Mesenchymal stem cell (in vitro differentiated cells and primary cell): ENCODE results near the gene CDC42SE2.

Experiments used
- DNase-seq: peaks from one replicate; pipeline ENCODE4 v3.0.0-alpha.2; 2013
- H2AFZ ChIP-seq: one replicate; pipeline ENCODE4 v1.6.1; 2013; ENCODE audit warnings: low read depth, mild to moderate bottlenecking, control low read depth, inconsistent platforms, low read length, moderate library complexity
- H2AK5ac ChIP-seq: 2 replicates; pipeline ENCODE4 v1.6.1; 2013; ENCODE audit warnings: low read length, moderate library complexity, mild to moderate bottlenecking, inconsistent platforms; ENCODE audit not compliant: severe bottlenecking
- H2BK120ac ChIP-seq: one replicate; pipeline ENCODE4 v1.6.1; 2013; ENCODE audit warnings: low read depth, mild to moderate bottlenecking, inconsistent platforms, low read length, moderate library complexity
- H2BK12ac ChIP-seq, 2 experiments: one replicate each; pipeline ENCODE4 v1.6.1; 2013; ENCODE audit warnings: inconsistent platforms in 2 of 2, low read length in 2 of 2, mild to moderate bottlenecking in 2 of 2, moderate library complexity in 2 of 2, control low read depth in 1 of 2
- H2BK15ac ChIP-seq: one replicate; pipeline ENCODE4 v1.6.1; 2013; ENCODE audit warnings: mild to moderate bottlenecking, low read depth, inconsistent platforms; ENCODE audit not compliant: poor library complexity, severe bottlenecking
- H2BK5ac ChIP-seq: 2 replicates; pipeline ENCODE4 v1.6.1; 2013; ENCODE audit warnings: low read depth, mild to moderate bottlenecking, low read length, control low read depth, inconsistent platforms; ENCODE audit not compliant: poor library complexity, severe bottlenecking
- H3K14ac ChIP-seq, 2 experiments: one replicate each; pipeline ENCODE4 v1.6.1; 2013; ENCODE audit warnings: inconsistent platforms in 2 of 2, low read length in 2 of 2, control low read depth in 1 of 2, mild to moderate bottlenecking in 1 of 2, moderate library complexity in 1 of 2
- H3K18ac ChIP-seq, 2 experiments: one replicate each; pipeline ENCODE4 v1.6.1; 2013; ENCODE audit warnings: inconsistent platforms in 2 of 2, low read length in 2 of 2, control low read depth in 1 of 2, low read depth in 1 of 2, mild to moderate bottlenecking in 1 of 2
- H3K23ac ChIP-seq, 2 experiments: one replicate each; pipeline ENCODE4 v1.6.1; 2013; ENCODE audit warnings: inconsistent platforms in 2 of 2, low read length in 2 of 2, mild to moderate bottlenecking in 2 of 2, moderate library complexity in 2 of 2, control low read depth in 1 of 2
- H3K27ac ChIP-seq: 2 replicates; pipeline ENCODE4 v1.5.1; 2013; ENCODE audit warnings: mild to moderate bottlenecking, moderate library complexity, low read length, control low read depth, inconsistent platforms; ENCODE audit not compliant: poor library complexity, severe bottlenecking
- H3K27me3 ChIP-seq, 2 experiments: 2 replicates each; pipeline versions ENCODE4 v1.6.1 to v1.7.0; 2013; ENCODE audit warnings: low read length in 2 of 2, mild to moderate bottlenecking in 2 of 2, moderate library complexity in 2 of 2, control low read depth in 1 of 2, inconsistent platforms in 1 of 2; ENCODE audit not compliant: control insufficient read depth in 1 of 2, insufficient read depth in 1 of 2
- H3K36me3 ChIP-seq, 2 experiments: 2 replicates each; pipeline versions ENCODE4 v1.6.1 to v1.7.0; 2013; ENCODE audit warnings: low read length in 2 of 2, control low read depth in 1 of 2, inconsistent platforms in 1 of 2, low read depth in 1 of 2, mild to moderate bottlenecking in 1 of 2; ENCODE audit not compliant: insufficient read depth in 2 of 2, control insufficient read depth in 1 of 2
- H3K4ac ChIP-seq, 2 experiments: one replicate each; pipeline ENCODE4 v1.6.1; 2013; ENCODE audit warnings: inconsistent platforms in 2 of 2, low read length in 2 of 2, mild to moderate bottlenecking in 2 of 2, moderate library complexity in 2 of 2, control low read depth in 1 of 2, low read depth in 1 of 2
- H3K4me1 ChIP-seq: 2 replicates; pipeline ENCODE4 v1.6.1; 2013; ENCODE audit warnings: low read depth, low read length, control low read depth; ENCODE audit not compliant: control insufficient read depth, insufficient read depth
- H3K4me2 ChIP-seq: 2 replicates; pipeline ENCODE4 v1.6.1; 2013; ENCODE audit warnings: low read length, mild to moderate bottlenecking, inconsistent platforms; ENCODE audit not compliant: poor library complexity, severe bottlenecking
- H3K4me3 ChIP-seq, 2 experiments: 2 replicates each; pipeline versions ENCODE4 v1.5.1 to v1.7.0; 2013; ENCODE audit warnings: low read length in 2 of 2, mild to moderate bottlenecking in 2 of 2, control low read depth in 1 of 2, low read depth in 1 of 2; ENCODE audit not compliant: insufficient read depth in 1 of 2
- H3K79me1 ChIP-seq: replicated peaks from 2 replicates; pipeline ENCODE4 v1.6.1; 2013; ENCODE audit warnings: mild to moderate bottlenecking, control low read depth, low read length, inconsistent platforms; ENCODE audit not compliant: poor library complexity, severe bottlenecking
- H3K9ac ChIP-seq: 2 replicates; pipeline ENCODE4 v1.7.0; 2013; ENCODE audit warnings: mild to moderate bottlenecking, low read length, moderate library complexity
- H3K9me3 ChIP-seq: 2 replicates; pipeline ENCODE4 v1.7.0; 2013; ENCODE audit warnings: mild to moderate bottlenecking, low read length; ENCODE audit not compliant: control insufficient read depth
- H4K8ac ChIP-seq: one replicate; pipeline ENCODE4 v1.6.1; 2013; ENCODE audit warnings: inconsistent platforms, mild to moderate bottlenecking, low read length, moderate library complexity
- H4K91ac ChIP-seq: one replicate; pipeline ENCODE4 v1.6.1; 2013; ENCODE audit warnings: mild to moderate bottlenecking, low read length, inconsistent platforms
- WGBS: methylation state at CpG from one replicate; pipeline ENCODE4 v1.1.7; 2013; ENCODE audit warnings: mixed read lengths; 5-methylcytosine and 5-hydroxymethylcytosine counted together

CDC42SE2 gene

GRCh38 chr5:131220566-131220965 is 43.3 kb upstream of the CDC42SE2 start:
- H2BK12ac ChIP-seq, result no peak overlapping the region
- no peaks in the 10 kb centered on the region for H3K9me3 ChIP-seq
- H3K36me3 ChIP-seq, result no peaks in the 10 kb centered on the region
- H3K18ac ChIP-seq, result no peak overlapping the region
- no peak for DNase-seq
- H3K4me1 ChIP-seq, result peaks cover 2% of the 10 kb centered on the region
- H4K8ac ChIP-seq, result no peak overlapping the region
- H4K91ac ChIP-seq, result no peak overlapping the region
- no peak overlapping the region for H2AK5ac ChIP-seq
- no peak overlapping the region for H2AFZ ChIP-seq
- no peaks in the 10 kb centered on the region for H3K79me1 ChIP-seq
- H3K4ac ChIP-seq, result no peak overlapping the region
- H3K14ac ChIP-seq, result no peak overlapping the region
- H3K27me3 ChIP-seq, result no peaks in the 10 kb centered on the region
- no peak overlapping the region for H3K4me2 ChIP-seq
- WGBS, result 76% methylated on average over 3 of the region's 7 CpGs
- no peak overlapping the region for H3K27ac ChIP-seq
- H2BK15ac ChIP-seq, result no peak overlapping the region
- H3K4me3 ChIP-seq, result no peak overlapping the region
- H2BK120ac ChIP-seq, result no peak overlapping the region
- H2BK5ac ChIP-seq, result no peak overlapping the region
- H3K9ac ChIP-seq, result no peak overlapping the region
- H3K23ac ChIP-seq, result no peak overlapping the region

DNA sequence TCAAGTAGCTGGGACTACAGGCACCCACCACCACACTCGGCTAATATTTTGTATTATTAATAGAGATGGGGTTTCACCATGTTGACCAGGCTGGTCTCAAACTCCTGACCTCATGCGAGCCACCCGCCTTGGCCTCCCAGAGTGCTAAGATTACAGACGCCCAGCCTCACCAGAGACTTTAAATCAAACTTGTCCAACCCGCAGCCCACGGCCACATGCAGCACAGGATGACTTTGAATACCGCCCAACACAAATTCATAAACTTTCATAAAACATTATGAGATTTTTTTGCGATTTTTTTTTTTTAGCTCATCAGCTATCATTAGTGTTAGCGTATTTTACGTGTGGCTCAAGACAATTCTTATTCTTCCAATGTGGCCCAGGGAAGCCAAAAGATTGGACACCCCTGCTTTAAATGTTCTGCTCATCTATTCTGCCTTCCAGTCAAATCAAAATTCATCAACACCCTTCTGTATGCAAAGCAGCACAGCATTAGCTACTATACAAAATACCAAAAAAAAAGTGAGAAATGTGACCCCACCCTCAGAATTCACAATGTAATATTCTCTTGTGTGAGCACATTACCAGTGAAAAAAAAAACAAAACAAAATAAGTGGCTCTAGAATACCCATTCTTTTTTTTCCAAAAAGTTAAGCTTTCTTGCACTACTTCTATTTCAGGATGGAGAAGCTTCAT is 42.7 kb upstream of the CDC42SE2 start:
- Histone ChIP-seq H3K27ac (no peak overlapping the region), H3K4ac (no peak overlapping the region), H4K91ac (no peak overlapping the region), H2AFZ (no peak overlapping the region), H3K9ac (no peak overlapping the region), H3K18ac (no peak overlapping the region), H3K9me3 (no peaks in the 10 kb centered on the region), H2BK5ac (no peak overlapping the region), H3K4me3 (no peak overlapping the region), H3K23ac (no peak overlapping the region), H3K79me1 (no peaks in the 10 kb centered on the region), H3K14ac (no peak overlapping the region), H4K8ac (no peak overlapping the region), H3K4me1 (peaks cover 2% of the 10 kb centered on the region), H3K4me2 (no peak overlapping the region), H2BK120ac (no peak overlapping the region), H2AK5ac (no peak overlapping the region), H2BK15ac (no peak overlapping the region), H3K36me3 (no peaks in the 10 kb centered on the region), H2BK12ac (no peak overlapping the region), H3K27me3 (no peaks in the 10 kb centered on the region)
- 98% methylated on average over 9 of the region's 10 CpGs for WGBS
- DNase-seq, result no peak

- no peaks in the 10 kb centered on the region for H3K27me3 ChIP-seq
- H3K4me1 ChIP-seq, result peaks cover 2% of the 10 kb centered on the region
- no peak overlapping the region for H2AFZ ChIP-seq
- no peak overlapping the region for H3K18ac ChIP-seq
- no peak overlapping the region for H3K27ac ChIP-seq
- H2BK5ac ChIP-seq, result no peak overlapping the region
- H3K4me3 ChIP-seq, result no peak overlapping the region
- no peak overlapping the region for H3K23ac ChIP-seq
- H3K9ac ChIP-seq, result peak overlapping the region; percentile 28
- no peak overlapping the region for H4K8ac ChIP-seq
- H3K79me1 ChIP-seq, result no peaks in the 10 kb centered on the region
- H4K91ac ChIP-seq, result no peak overlapping the region
- no peak overlapping the region for H3K4ac ChIP-seq
- no peak overlapping the region for H2BK12ac ChIP-seq
- H2AK5ac ChIP-seq, result no peak overlapping the region
- no peak for DNase-seq
- H2BK15ac ChIP-seq, result no peak overlapping the region
- no peak overlapping the region for H3K4me2 ChIP-seq
- H3K9me3 ChIP-seq, result no peaks in the 10 kb centered on the region
- H2BK120ac ChIP-seq, result no peak overlapping the region
- H3K14ac ChIP-seq, result no peak overlapping the region
- H3K36me3 ChIP-seq, result no peaks in the 10 kb centered on the region
These were observed 42.0 kb upstream of the CDC42SE2 start for GRCh38 chr5:131221888-131222287.

GRCh38 chr5:131222731-131223130 is 41.1 kb upstream of the CDC42SE2 start:
- Histone ChIP-seq H4K8ac (no peak overlapping the region), H3K9ac (no peak overlapping the region), H3K4ac (no peak overlapping the region), H2BK15ac (no peak overlapping the region), H3K23ac (no peak overlapping the region), H3K36me3 (no peaks in the 10 kb centered on the region), H3K79me1 (no peaks in the 10 kb centered on the region), H4K91ac (no peak overlapping the region), H3K18ac (no peak overlapping the region), H2BK12ac (no peak overlapping the region), H2BK5ac (no peak overlapping the region), H3K4me2 (no peak overlapping the region), H3K4me1 (peaks cover 2% of the 10 kb centered on the region), H3K27me3 (no peaks in the 10 kb centered on the region), H2AK5ac (no peak overlapping the region), H3K27ac (no peak overlapping the region), H2BK120ac (no peak overlapping the region), H3K14ac (no peak overlapping the region), H3K4me3 (no peak overlapping the region), H2AFZ (no peak overlapping the region), H3K9me3 (no peaks in the 10 kb centered on the region)
- no peak for DNase-seq
